T47D (cell line): Measurements from ENCODE around the gene TVP23B.
"Not testable (repeated sequence)": the region's sequence is repeated elsewhere in the genome, so short reads cannot be mapped to it uniquely, and the experiment has no call there.

Experiments used
- DNase-seq, 2 experiments: peaks; one replicate each; pipeline versions ENCODE4 v3.0.0 to v3.0.0-alpha.2; 2011 to 2012; ENCODE audit warnings: low read depth in 1 of 2, low spot score in 1 of 2
- in situ Hi-C: cut with HindIII; loops from 2 replicates; pipeline ENCODE4 v1.10.0; 2016; ENCODE audit warnings: low sequenced_read_pairs, low pct_unique_long_range_greater_than_20kb

The TVP23B gene

DNA sequence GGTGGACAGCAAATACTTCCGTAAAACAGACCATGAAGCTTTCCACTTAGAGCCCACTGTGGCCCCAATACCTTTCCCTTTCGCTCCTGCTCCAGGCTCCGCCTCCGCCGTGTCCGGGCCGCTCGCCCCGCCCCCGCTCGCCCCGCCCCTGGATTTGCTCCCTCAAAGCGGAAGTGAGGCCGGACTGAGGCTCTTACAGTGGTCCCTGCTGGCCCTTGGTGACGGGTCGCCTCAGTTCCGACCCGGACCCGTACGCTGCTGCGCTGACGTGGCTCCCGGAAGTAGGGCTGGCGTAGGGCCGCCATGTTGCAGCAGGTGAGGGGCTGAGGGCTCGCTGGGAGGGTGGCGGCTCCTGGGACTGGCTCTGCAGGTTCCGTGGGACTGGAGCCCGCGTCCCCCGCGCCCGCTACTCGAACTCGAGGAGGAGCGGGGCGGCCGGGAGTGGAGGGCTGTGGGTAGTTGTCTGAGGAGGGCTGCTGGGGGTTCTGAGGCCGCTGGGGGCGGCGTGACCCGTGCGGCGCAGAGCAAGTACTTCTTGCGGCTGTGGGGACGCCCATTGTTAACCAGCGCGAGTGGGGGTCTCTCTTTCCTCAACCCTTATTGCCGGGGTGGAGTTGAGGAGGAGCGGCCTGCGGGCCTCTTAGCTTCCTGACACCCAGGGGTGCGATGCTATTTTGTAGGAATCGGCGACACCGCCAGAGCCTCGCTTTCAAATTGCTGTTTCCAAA lies at the start of gene TVP23B:
Gene TVP23B, plus strand, starts transcription at position 193 of the 728 bp plus-strand sequence. Its CDS starts 111 bp downstream, at position 304.
- in situ Hi-C loops = not testable (repeated sequence)

GRCh38 chr17:18732438-18732837 lies 48.5 kb upstream of the TVP23B start:
- DNase-seq, in situ Hi-C loops: not testable (repeated sequence)

More for the DNA sequence above, at the start of gene TVP23B:
- peak; percentile 18 to 98 for DNase-seq

- DNase-seq, in situ Hi-C loops: not testable (repeated sequence)
These were observed 47.6 kb upstream of the TVP23B start for GRCh38 chr17:18733350-18733749.

DNA sequence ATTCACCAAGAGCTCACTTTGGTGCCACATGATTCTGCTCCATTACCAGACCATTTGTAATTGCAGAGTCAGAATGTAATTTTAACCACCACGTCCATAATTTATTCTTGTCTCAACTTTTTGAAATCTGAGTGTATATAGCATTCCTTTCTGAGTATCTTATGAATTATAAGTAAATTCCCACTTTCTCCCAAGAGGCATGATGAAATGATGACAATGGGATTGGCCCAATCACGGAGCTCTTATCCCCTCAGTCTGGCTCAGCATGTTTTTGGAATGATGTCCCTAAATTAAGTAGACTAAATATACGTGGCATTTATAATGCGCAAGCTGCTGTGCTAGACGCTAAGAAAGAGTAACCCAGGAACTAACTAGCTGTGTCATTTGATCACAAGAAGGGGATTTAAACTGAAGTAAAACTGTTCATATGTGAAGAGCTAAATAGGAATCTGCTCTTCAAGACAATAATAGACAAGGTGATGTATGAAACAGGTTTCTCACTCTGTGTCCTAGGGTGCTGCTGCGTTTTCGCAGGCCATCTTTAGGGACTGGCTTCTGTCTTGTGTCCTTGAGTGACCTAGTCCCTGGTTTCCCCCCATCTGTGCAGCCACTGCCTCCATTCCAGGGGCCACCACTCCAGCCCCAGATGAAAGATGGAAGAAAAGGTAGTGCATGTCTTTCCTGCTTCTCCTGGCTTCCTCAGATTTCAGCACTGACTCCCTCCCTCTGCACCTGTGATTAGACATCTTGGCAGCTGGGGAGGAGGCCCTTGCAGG lies 41.2 kb upstream of the TVP23B start:
- in situ Hi-C loops, DNase-seq: not testable (repeated sequence)

DNA sequence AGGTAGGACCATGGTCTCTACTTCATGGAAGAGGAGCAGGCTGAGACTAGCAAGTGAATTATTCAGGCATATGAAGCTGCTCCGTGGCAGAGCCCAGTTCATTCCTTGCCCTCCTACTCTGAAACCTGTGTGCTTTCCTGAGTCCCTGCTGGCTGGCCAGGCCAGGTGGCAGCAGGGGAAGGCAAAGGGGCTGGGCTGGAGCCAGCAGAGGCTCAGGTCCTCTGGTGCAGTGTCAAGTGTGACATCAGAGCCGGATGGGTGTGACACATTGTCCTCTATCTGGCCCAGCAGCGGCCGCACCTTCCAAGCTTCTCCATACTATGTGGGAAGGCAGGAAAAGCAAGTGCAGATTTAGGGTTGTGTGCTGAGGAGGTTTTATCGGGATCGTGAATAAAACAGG lies 39.8 kb upstream of the TVP23B start:
- DNase-seq, in situ Hi-C loops: not testable (repeated sequence)

- DNase-seq, in situ Hi-C loops: not testable (repeated sequence)
These were observed 37.1 kb upstream of the TVP23B start, which contains the start of gene FBXW10 for GRCh38 chr17:18743699-18744421. Gene FBXW10 (plus strand): TSS chr17:18744054. CDS start chr17:18744245, 191 bp downstream.

DNA sequence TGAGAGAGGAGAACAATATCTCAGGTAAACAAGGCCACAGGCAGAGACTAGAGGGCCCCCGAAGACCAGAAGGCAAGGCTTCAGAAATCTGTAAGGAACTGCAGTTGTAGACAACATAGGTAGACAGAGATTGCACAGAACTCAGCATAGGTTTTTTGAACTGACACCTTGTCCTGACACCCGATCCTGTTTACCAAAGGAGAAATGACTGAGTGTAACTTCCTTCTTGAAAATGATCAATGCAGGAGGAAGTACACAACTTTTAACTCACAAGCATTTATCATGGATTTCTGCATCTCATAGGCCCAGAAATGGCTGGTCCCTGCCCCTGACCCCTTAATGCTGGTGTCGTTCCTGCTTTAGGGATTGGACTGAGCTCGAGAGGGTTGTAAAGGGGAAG lies 36.3 kb upstream of the TVP23B start:
- in situ Hi-C loops = not testable (repeated sequence)
- peak in 1 of 2 experiments; percentile 13 for DNase-seq

DNA sequence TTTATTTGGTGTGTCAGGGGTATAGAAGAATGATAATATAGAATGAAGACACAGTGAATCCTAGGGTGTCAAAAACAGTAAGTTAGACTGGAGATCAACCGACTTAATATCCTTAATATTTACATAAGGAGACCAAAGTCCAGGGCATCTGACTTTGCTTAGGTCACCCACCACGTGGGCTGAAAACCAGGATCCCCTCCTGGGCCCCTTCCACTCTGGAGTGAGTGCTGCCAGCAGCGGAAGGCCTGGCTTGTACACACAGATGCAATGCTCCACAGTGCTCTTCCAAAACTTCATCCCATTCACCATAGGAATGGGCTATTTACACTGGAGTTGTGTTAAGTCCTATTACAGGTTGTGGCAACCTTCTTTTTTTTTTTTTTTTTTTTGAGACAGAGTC lies 34.4 kb upstream of the TVP23B start:
- in situ Hi-C loops, DNase-seq: not testable (repeated sequence)

- DNase-seq = not testable (repeated sequence)
These were observed 33.5 kb upstream of the TVP23B start for GRCh38 chr17:18747501-18747900.

GRCh38 chr17:18750242-18750641 lies 30.7 kb upstream of the TVP23B start:
- in situ Hi-C loops, DNase-seq: not testable (repeated sequence)

More at GRCh38 chr17:18747501-18747900, 33.5 kb upstream of the TVP23B start:
- in situ Hi-C loops = not testable (repeated sequence)

GRCh38 chr17:18753829-18754409 lies 27.1 kb upstream of the TVP23B start:
- DNase-seq, in situ Hi-C loops: not testable (repeated sequence)

DNA sequence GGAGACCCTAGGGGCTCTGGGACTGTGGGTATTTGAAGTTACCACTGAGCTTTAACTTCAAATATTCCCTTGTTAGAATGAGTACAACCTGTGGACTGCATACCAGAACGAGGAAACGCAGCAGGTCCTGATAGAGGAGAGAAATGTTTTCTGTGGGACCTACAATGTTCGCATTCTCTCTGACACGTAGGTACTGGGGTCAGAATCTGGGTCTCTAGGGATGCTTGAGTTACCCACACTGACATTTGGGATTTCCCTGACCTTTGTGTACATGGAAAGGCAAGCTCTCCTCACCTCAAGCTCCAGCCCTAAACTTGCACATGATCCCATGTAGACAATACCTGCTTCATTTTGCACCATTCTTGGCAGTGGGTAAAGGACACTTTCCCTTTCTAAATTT lies 25.0 kb upstream of the TVP23B start:
- in situ Hi-C loops, DNase-seq: not testable (repeated sequence)

- DNase-seq, in situ Hi-C loops: not testable (repeated sequence)
These were observed 23.5 kb upstream of the TVP23B start for GRCh38 chr17:18757368-18758044.

DNA sequence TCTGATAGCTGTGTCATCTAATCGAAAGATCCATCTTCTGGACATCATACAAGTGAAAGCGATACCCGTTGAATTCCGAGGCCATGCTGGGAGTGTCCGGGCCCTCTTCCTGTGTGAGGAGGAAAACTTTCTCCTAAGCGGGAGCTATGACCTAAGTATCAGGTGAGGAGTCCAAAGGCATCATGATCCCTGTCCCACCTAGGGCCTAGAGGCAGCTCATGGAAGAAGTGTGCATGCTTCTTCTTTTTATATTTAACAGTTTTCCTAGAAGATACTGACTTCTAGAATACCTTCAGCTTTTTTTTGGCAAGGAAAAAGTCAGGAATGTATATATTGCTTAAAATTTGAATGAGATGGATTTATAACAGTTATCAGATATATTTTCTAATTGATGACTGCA lies 22.6 kb upstream of the TVP23B start:
- DNase-seq, in situ Hi-C loops: not testable (repeated sequence)

DNA sequence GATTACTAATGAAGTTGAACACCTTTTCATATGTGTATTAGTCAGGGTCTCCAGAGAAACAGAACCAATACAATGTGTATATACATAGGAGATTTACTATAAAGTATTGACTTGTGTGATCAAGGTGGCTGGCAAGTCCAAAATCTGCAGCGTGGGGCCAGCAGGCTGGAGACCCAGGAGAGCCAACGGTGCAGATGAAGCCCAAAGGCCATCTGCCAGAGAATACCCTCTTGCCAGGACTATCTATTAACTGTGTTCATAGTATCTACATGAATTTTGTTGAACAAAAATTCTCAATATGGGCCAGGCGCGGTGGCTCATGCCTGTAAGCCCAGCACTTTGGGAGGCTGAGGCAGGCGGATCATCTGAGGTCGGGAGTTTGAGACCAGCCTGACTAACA lies 20.8 kb upstream of the TVP23B start:
- DNase-seq, in situ Hi-C loops: not testable (repeated sequence)

DNA sequence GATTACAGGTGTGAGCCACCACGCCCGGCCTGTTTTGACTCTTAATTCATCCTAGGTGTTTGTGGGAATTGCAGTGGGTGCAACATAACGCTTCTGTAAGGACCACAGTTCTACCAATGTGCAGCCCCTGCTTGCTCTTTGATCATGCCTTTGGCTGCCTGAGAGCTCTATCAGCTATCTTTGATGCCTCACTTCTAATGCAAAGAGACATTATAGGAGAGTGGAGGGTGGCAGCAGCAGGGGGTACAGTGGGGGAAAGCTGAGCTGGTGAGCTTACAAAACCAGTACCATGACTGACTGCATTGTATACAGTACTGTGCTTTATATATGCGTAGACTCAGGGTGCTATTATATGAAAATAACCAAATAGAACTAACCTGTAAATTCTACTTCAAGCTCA lies 10.4 kb upstream of the TVP23B start:
- DNase-seq, in situ Hi-C loops: not testable (repeated sequence)

DNA sequence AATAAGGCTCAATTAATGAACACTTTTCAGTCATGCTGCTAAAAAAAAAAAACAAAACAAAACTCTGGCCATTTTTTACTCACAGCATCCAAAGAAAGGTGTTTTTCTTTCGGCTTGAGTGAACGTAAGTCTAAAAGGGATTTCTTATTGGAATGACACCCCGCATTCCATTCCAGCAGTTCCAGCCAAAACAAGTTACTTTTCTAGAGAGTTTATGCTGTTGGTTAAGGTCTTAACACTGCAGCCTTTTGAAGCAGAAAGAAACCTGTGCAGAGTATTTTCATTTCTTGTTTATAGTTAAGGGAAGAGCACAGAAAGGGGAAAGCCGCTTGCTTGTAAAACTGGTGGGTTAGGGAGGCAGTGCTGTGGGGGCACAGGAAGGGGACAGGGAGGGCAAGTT lies 9.9 kb upstream of the TVP23B start:
- in situ Hi-C loops, DNase-seq: not testable (repeated sequence)
